Measurements from ENCODE around the gene NFKB2. TPM values are rescaled to one million over a fixed set of nuclear protein-coding genes. Genes with fewer than 3 reads are reported as not detected.
A peak's percentile ranks its signal among the peaks of the same experiment; 100 is the strongest.

The NFKB2 gene
- 6.1 and 6.7 TPM in 2 replicates for total RNA-seq (2014; rRNA removed; shearing (Covaris generic))

DNA sequence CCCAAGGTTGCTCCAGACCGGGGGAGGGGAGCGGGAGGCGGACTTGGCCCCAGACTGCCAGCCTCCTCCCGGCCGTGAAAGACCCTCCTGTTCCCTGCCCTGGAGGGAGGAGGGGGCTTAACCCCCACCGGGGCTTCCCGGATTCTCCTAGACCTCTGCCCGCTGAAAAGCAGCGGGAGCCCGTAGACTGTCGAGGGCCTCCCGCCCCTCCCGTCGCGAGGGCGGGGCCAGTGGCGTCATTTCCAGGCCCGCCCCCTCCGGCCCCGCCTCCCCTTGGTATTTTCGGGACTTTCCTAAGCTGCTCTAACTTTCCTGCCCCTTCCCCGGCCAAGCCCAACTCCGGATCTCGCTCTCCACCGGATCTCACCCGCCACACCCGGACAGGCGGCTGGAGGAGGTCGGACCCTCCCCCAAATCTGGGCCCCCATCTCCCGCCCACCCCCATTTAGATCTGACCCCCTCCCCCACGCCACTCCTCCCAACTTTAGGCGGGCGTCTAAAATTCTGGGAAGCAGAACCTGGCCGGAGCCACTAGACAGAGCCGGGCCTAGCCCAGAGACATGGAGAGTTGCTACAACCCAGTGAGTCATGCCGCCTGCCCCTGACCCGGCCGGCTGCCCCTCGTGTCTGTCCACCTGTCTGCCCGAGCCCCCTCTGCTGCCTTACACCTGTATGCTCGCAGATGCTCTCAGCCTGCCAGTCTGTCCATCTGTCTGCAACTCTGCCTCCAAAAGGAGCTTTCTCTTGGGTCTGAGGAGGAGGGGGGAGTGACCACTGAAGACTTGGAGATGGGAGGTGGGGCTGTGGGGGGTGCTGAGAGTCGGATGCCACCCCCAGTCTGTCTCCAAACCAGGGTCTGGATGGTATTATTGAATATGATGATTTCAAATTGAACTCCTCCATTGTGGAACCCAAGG is at the start of gene NFKB2:
TSS of gene NFKB2 (plus strand) at position 306 of the 917 bp plus-strand sequence. CDS start at position 561, 255 bp downstream.
- DNase-seq (ENCODE audit: low spot score) = peak; percentile 59

DNA sequence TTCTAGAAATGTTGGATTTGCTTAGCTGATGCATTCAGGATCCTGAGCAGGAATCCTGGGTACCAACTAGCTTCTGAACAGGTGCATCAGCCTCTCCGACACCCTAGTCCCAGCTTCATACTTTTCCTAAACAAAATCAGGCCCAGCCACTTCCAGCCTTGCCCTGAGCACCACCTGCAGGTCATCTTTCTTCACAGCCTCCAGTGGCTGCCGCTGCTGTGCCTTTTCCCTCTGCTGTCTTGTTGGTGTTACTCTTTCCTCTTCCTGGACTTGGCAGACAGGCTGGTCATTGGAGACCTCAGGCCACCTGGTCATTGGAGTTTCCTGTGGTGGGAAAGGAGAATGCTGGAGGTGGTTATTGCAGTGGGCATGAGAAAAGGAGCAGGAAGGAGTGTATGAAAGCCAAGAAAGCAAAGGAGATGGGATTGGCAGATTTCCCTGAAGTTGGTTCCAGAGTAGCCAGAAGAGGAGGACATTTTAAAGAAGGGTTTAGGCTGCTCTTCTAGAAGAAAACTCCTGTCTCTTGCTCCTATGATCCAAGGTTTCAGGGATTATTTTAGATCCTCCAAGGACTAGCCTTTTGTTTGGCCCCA is 48.2 kb upstream of the NFKB2 start:
- DNase-seq (ENCODE audit: low spot score) = peak; percentile 26

DNA sequence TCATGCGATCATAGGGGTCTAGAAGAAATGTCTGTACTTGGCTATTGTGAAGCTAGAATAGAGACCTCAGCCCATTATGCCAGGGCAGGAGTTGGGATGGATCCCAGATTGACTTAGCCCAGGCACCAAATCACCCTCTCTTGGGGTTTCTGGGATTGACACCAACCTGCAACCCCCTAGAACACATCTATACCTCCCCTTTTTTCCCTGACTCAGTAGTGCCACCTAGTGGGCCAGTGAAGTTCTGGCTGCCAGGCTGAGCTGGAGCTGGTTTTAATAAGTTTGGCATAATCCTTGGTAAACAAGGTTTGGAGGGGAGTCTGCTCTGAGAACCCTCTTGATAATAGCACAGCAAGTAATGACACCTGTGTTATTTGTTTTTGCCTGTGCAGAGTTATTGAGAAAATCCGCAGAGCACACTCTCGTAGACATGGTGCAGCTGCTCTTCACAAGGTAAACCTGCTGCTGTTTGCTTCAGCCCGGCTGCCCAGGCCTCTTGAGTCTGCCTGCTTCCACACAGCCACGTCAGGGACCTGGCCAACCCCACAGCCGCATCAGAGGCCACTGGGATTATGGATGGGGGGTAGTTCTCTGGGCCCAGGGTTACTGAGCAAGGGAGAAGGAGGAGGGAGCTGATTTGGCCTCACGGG is 43.3 kb upstream of the NFKB2 start:
- peak; percentile 33 for DNase-seq (ENCODE audit: low spot score)

DNA sequence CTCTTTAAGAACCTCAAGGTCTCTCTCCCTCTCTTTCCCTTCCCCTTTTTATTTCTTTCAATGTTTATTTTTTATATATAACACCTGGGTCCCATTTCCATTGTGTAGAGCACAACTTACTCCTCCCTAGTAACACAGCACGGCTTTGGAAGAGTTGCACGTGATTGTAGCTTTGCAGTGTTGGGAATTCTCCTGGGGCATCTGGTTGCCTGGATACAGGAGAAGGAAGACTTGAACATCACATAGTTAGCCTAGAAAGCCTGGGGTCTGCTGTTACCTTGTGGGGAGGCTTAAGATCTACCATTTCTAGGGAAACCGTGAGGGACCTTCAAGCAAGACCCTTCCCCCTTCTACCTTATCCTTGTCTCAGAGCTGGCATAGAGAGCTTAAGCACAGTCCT is 41.1 kb upstream of the NFKB2 start:
- DNase-seq (ENCODE audit: low spot score) = no peak

GRCh38 chr10:102358712-102359382 is 36.7 kb upstream of the NFKB2 start:
- no peak for DNase-seq (ENCODE audit: low spot score)

DNA sequence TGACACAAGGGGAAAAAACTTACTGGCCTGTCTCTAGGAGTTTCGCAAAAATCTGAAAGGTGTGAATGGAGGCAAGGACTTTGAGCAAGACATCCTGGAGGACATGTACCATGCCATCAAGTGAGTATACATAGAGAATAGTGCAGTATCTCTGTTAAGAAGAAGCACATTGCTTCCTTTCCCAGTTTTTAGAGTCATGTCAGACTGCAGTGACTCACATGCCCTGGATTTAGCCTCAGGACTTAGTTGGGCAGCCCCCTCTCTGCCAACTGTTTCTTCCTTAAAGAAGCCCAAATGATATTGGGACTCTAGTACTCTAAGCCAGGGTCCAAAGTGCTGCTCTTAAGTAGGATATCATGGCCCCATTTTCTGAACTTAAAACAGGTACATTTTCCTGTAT is 28.1 kb upstream of the NFKB2 start:
- no peak for DNase-seq (ENCODE audit: low spot score)

DNA sequence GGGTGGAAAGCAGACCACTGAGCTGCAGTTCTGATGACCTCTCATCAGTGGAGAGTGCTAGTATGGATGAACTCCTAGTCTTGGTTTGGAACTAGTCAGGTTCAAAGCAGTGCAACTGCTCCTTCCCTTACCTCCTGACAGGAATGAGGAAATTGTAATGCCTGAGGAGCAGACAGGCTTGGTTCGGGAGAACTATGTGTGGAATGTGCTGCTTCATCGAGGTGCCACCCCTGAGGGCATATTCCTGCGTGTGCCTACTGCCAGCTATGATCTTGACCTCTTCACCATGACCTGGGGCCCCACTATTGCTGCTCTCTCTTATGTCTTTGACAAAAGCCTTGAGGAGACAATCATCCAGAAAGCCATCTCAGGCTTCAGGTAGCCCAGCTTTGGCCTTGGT is 27.4 kb upstream of the NFKB2 start:
- no peak for DNase-seq (ENCODE audit: low spot score)

GRCh38 chr10:102371295-102371694 is 24.2 kb upstream of the NFKB2 start:
- no peak for DNase-seq (ENCODE audit: low spot score)

DNA sequence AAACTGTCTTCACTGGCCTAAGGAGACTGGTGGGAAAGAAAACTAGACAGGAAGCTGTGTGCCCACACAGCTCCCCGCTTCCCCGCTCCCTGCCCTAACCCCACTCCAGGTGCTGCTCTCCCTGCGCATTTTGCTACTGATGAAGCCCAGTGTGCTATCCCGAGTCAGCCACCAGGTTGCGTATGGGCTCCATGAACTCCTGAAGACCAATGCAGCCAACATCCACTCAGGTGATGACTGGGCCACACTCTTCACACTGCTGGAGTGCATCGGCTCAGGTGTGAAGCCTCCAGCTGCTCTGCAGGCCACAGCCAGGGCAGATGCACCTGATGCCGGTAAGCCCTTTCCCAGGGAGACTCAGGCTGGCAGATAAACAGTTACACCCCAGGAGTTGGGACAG is 20.3 kb upstream of the NFKB2 start:
- DNase-seq (ENCODE audit: low spot score) = no peak

DNA sequence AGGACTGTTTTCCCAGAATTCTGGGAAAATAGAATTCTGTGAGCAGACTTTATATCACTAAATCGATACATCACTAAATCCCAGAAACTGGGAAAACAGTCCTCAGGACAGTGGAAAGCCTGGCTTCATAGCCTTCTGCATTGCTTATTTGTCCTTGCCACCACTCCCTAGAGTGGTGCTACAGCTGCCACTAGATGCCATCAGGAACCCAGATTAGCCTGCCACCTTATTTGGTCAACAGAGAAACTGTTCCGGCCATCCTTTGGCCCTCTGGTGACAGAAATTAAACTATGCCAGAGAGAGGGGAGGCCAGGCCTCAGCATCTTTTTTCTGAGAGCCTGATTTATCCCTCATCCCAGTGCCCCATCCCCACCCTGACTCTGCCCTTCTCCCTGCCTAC is 19.6 kb upstream of the NFKB2 start:
- DNase-seq (ENCODE audit: low spot score) = no peak

DNA sequence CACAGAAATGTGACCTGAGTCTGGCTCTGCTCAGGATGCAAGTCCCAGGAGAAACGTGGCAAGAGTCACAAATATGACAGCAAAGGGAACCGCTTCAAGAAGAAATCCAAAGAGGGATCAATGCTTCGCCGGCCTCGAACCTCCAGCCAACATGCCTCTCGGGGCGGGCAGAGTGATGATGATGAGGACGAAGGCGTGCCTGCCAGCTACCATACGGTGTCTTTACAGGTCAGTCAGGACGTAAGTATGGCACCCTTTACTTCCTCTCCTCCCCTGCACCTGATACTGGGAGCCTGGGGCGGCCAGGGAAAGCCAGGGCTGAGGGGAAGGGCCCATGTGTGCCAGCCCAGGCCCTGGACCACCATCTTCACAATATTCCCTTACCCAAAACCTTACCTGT is 18.6 kb upstream of the NFKB2 start:
- DNase-seq (ENCODE audit: low spot score) = no peak

GRCh38 chr10:102379383-102379782 is 16.1 kb upstream of the NFKB2 start:
- no peak for DNase-seq (ENCODE audit: low spot score)

- DNase-seq (ENCODE audit: low spot score) = no peak
Measured at GRCh38 chr10:102381983-102382382, 13.5 kb upstream of the NFKB2 start.

GRCh38 chr10:102382871-102383270 is 12.6 kb upstream of the NFKB2 start:
- no peak for DNase-seq (ENCODE audit: low spot score)

GRCh38 chr10:102384053-102384452 is 11.5 kb upstream of the NFKB2 start:
- no peak for DNase-seq (ENCODE audit: low spot score)

- no peak for DNase-seq (ENCODE audit: low spot score)
Measured at GRCh38 chr10:102384606-102385429, 10.7 kb upstream of the NFKB2 start.

DNA sequence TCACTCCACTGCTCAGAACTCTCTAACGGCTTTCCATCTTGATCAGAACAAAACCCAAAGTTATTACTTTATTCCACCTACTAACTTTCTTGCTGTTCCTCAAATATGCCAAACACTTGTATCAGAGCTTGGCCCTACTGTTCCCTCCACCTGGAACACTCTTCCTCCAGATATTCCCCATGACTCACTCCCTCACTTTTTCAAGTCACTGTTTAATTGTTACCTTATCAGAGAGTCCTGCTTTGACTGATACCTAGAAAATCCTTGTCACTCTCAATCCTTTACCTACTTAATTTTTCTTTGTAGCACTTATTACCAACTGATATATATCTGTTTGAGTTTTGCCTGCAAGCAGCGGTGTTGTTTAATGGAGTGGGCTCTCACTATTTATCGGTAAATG is 5.6 kb upstream of the NFKB2 start:
- DNase-seq (ENCODE audit: low spot score) = no peak

- DNase-seq (ENCODE audit: low spot score) = no peak
Measured at GRCh38 chr10:102392306-102392705, 3.2 kb upstream of the NFKB2 start.

GRCh38 chr10:102393411-102394078 is 2.0 kb upstream of the NFKB2 start:
- no peak for DNase-seq (ENCODE audit: low spot score)

DNA sequence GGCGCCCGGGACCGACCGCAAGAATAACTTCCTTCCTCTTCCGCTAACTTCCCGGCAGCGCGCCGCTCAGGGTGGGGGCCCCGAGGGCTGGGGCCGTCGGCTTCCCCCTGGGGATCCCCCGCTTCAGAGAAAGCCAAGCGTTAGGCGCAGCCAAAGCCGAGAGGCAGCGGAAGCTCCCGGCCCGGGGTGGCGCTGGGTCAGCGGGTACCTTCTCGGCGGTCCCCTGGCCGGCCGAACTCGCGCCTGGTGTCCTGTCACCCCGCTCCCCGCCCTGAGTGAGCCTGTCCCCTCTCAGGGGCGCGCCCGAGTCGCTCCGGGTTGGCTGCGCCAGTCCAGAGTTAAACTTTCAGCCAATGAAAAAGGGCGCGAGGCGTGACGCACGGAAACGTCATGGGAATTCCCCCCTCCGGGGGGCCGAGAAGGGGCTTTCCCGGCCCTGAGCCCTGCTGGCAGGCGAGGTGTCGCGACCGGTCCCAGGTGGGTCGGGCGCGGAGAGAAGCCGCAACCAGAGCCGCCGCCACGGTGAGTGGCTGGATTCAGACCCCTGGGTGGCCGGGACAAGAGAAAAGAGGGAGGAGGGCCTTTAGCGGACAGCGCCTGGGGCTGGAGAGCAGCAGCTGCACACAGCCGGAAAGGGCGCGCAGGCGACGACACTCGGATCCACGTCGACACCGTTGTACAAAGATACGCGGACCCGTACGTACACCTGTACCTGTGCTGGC is 1.3 kb upstream of the NFKB2 start:
- peak; percentile 82 for DNase-seq (ENCODE audit: low spot score)
